ENCODE results near the gene HAL. TPM values are rescaled to one million over a fixed set of nuclear protein-coding genes. Genes with fewer than 3 reads are reported as not detected.

Gene HAL
- total RNA-seq, 1 experiment from 2014 or later = 1.5 TPM

GRCh38 chr12:95980437-95980836, 15.7 kb downstream of the HAL start:
- Histone ChIP-seq H3K4me2 (ENCODE audit: low read length) (no peak overlapping the region), H3K4me3 (ENCODE audit: low read length) (no peak overlapping the region), H3K9me3 (ENCODE audit: low read length) (no peaks in the 10 kb centered on the region), H3F3A (ENCODE audit: low read length, unreplicated experiment) (no peaks in the 10 kb centered on the region), H3K36me3 (ENCODE audit: low read depth, low read length) (no peaks in the 10 kb centered on the region), H3K4me1 (ENCODE audit: insufficient read depth, low read length) (no peaks in the 10 kb centered on the region), H2AFZ (ENCODE audit: low read length) (no peak overlapping the region), H3K9me2 (replicated peaks; ENCODE audit: low read length) (no peaks in the 10 kb centered on the region), H4K20me1 (ENCODE audit: low read length) (no peaks in the 10 kb centered on the region), H3K79me2 (ENCODE audit: low read length) (no peaks in the 10 kb centered on the region), H3K27me3 (ENCODE audit: low read length) (no peaks in the 10 kb centered on the region), H3K9ac (ENCODE audit: low read length) (no peak overlapping the region), H3K27ac (ENCODE audit: low read length) (no peak overlapping the region)
- ChIA-PET CTCF (no interaction called here), POLR2A (ENCODE audit: unreplicated experiment) (no interaction called here)
- DNase-seq = no peak
- no peak for ATAC-seq
- intact Hi-C loops (cut with micrococcal nuclease) = no loop called here
- no peak for TF ChIP-seq EZH2phosphoT487 (IDR thresholded peaks at IDR 0.05; ENCODE audit: borderline replicate concordance, low read length)
- no peak for TF ChIP-seq CTCF (conservative IDR thresholded peaks at IDR 0.05; ENCODE audit: low read depth, low read length)
- no peak for TF ChIP-seq EZH2 (IDR thresholded peaks at IDR 0.05; ENCODE audit: low read length, unreplicated experiment)
- BruUV-seq (replicated peaks) = no TSS peak

DNA sequence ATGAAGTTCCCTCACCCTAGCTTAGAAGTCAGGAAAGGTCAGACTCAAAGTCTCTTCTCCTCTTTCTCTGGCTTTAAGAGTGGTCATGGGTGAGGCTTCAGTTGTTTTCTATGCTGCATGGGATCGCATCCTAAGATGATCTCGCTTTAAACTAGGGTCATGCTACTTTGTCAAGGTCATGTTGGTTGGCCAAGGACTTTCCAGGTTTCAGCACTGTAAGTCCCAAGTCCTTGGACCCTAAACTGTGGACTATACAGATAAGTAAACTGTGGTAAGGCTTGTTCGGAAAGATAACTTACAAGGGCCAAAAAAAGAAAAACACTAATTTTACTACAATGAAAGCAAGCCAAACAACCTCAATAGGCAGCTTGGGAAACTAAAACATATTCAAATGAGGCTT, 17.4 kb downstream of the HAL start:
- no peaks in the 10 kb centered on the region for H3K36me3 ChIP-seq (ENCODE audit: low read depth, low read length)
- ATAC-seq (no peak), DNase-seq (no peak)
- H3K27ac ChIP-seq (ENCODE audit: low read length) = no peak overlapping the region
- intact Hi-C loops (cut with micrococcal nuclease) = no loop called here
- no peak overlapping the region for H2AFZ ChIP-seq (ENCODE audit: low read length)
- H3K4me3 ChIP-seq (ENCODE audit: low read length) = no peak overlapping the region
- H3K27me3 ChIP-seq (ENCODE audit: low read length) = no peaks in the 10 kb centered on the region
- no peak overlapping the region for H3K4me2 ChIP-seq (ENCODE audit: low read length)
- H3K9ac ChIP-seq (ENCODE audit: low read length) = no peak overlapping the region
- ChIA-PET CTCF (no interaction called here), POLR2A (ENCODE audit: unreplicated experiment) (no interaction called here)
- H3K79me2 ChIP-seq (ENCODE audit: low read length) = no peaks in the 10 kb centered on the region
- H3F3A ChIP-seq (ENCODE audit: low read length, unreplicated experiment) = no peaks in the 10 kb centered on the region
- no peaks in the 10 kb centered on the region for H3K9me3 ChIP-seq (ENCODE audit: low read length)
- no peaks in the 10 kb centered on the region for H3K9me2 ChIP-seq (replicated peaks; ENCODE audit: low read length)
- TF ChIP-seq EZH2 (IDR thresholded peaks at IDR 0.05; ENCODE audit: low read length, unreplicated experiment) = no peak
- no peak for TF ChIP-seq CTCF (conservative IDR thresholded peaks at IDR 0.05; ENCODE audit: low read depth, low read length)
- TF ChIP-seq EZH2phosphoT487 (IDR thresholded peaks at IDR 0.05; ENCODE audit: borderline replicate concordance, low read length) = no peak
- no peaks in the 10 kb centered on the region for H3K4me1 ChIP-seq (ENCODE audit: insufficient read depth, low read length)
- BruUV-seq (replicated peaks) = no TSS peak
- no peaks in the 10 kb centered on the region for H4K20me1 ChIP-seq (ENCODE audit: low read length)

DNA sequence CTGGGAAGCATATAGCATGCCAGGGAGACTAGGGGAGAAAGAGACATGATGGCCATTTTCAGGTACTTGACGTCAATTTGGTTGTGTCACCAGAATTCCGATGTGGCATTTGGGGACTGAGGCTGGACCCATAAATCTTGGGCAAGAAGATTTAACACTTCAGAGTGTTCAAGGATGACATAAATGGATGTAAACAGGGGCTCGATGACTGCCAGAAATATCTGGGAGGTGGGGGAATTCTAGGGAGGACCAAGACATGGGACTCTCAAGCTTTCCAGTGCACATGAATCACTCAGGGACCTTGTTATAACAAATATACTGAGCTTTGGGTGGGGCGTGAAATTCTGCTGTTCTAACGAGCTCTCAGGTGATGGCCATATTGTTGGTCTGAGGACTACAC, 17.8 kb downstream of the HAL start:
- Histone ChIP-seq H3F3A (ENCODE audit: low read length, unreplicated experiment) (no peaks in the 10 kb centered on the region), H3K36me3 (ENCODE audit: low read depth, low read length) (no peaks in the 10 kb centered on the region), H3K4me2 (ENCODE audit: low read length) (no peak overlapping the region), H3K9me2 (replicated peaks; ENCODE audit: low read length) (no peaks in the 10 kb centered on the region), H3K4me1 (ENCODE audit: insufficient read depth, low read length) (no peaks in the 10 kb centered on the region), H3K4me3 (ENCODE audit: low read length) (no peak overlapping the region), H3K9ac (ENCODE audit: low read length) (no peak overlapping the region), H4K20me1 (ENCODE audit: low read length) (no peaks in the 10 kb centered on the region), H2AFZ (ENCODE audit: low read length) (no peak overlapping the region), H3K27me3 (ENCODE audit: low read length) (no peaks in the 10 kb centered on the region), H3K79me2 (ENCODE audit: low read length) (no peaks in the 10 kb centered on the region), H3K27ac (ENCODE audit: low read length) (no peak overlapping the region), H3K9me3 (ENCODE audit: low read length) (no peaks in the 10 kb centered on the region)
- intact Hi-C loops (cut with micrococcal nuclease) = no loop called here
- ChIA-PET CTCF (no interaction called here), POLR2A (ENCODE audit: unreplicated experiment) (no interaction called here)
- no TSS peak for BruUV-seq (replicated peaks)
- no peak for TF ChIP-seq CTCF (conservative IDR thresholded peaks at IDR 0.05; ENCODE audit: low read depth, low read length)
- TF ChIP-seq EZH2 (IDR thresholded peaks at IDR 0.05; ENCODE audit: low read length, unreplicated experiment) = no peak
- TF ChIP-seq EZH2phosphoT487 (IDR thresholded peaks at IDR 0.05; ENCODE audit: borderline replicate concordance, low read length) = no peak
- ATAC-seq (no peak), DNase-seq (no peak)

Data from PC-3 (cell line).